ENCODE data around the gene EVC.
A peak's percentile ranks its signal among the peaks of the same experiment; 100 is the strongest.

The EVC gene

DNA sequence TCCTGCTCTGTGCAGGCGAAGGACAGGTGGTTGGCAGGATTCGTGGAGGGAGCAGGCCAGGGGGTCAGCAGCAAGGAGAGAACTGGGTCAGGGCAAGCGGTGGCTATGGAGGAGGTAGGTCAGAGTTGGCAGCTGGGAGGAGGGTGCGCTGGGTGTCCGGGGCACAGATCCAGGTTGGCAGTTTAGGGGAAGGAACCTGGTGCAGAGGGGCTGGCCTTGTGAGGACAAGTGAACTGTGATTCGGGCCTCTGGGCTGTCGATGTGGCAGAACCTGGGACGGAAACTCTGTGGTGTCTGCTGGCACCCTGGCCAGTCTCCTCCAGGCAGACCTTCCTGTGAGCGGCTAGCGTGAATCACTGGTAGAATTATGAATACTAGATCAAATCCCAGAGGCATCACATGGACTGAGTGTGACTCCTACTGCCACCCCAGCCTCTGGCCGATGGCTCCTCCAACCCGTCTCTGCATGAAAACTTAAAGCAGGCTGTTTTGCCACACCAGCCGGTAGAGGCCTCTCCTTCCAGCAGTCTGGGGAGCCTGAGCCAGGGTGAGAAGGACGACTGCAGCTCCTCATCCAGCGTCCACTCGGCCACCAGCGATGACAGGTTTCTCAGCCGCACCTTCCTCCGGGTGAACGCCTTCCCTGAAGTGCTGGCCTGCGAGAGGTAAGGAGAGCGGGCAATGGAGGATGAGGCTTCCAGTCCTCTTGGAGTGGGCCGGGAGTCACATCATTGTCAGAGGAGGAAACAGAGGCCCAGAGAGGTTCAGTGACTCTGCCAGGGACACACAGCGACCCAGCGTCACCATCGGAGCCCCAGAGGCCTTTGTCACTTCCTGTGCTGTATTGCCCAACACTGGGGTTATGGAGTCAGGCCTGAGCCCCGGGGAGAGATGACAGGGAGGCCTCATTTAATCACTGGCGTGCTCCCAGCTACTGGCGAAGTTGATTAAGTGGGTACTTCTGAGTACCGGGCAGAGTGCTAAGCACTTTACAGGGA lies 20.3 kb downstream of the EVC start:
- DNase-seq (ENCODE audit: low spot score): no peak

- no peak for DNase-seq (ENCODE audit: low spot score)
Observed at GRCh38 chr4:5732158-5732557, 21.2 kb downstream of the EVC start.

DNA sequence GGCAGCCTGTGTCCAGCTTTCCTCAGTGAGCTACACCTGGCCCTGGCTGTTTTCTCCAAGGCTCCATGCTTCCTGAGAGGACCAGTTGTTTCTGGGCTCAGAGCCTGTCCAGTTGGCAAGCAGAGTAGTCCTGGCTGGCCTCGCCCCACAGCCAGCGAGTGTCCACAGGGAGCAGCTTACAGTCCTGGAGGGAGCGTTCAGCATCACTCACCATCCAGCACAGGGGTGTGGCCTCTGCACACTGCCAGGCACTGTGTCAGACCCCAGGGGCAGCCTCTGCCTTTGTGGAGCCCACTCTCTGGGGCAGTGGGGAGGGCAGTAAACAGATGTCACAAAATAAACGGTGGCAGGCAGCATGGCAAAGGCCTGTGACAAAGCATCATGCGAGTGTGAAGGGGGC lies 23.9 kb downstream of the EVC start:
- no peak for DNase-seq (ENCODE audit: low spot score)

GRCh38 chr4:5735463-5735862 lies 24.5 kb downstream of the EVC start:
- DNase-seq (ENCODE audit: low spot score): no peak

DNA sequence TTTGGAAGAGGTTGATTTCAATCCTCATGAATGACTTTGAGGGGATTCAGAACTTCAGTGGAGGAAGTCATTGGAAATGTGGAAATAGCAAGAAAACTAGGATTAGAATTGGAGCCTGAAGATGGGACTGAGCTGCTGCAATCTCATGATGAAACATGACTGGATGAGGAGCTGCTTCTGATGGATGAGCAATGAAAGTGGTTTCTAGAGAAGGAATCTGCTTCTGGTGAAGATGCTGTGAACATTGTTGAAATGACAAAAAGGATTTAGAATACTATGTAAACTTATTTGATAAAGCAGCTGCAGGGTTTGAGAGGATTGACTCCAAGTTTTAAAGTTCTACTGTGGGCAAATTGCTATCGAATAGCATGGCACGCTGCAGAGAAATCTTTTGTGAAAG lies 27.1 kb downstream of the EVC start:
- DNase-seq (ENCODE audit: low spot score): no peak

- no peak for DNase-seq (ENCODE audit: low spot score)
Observed at GRCh38 chr4:5742388-5742787, 31.4 kb downstream of the EVC start.

DNA sequence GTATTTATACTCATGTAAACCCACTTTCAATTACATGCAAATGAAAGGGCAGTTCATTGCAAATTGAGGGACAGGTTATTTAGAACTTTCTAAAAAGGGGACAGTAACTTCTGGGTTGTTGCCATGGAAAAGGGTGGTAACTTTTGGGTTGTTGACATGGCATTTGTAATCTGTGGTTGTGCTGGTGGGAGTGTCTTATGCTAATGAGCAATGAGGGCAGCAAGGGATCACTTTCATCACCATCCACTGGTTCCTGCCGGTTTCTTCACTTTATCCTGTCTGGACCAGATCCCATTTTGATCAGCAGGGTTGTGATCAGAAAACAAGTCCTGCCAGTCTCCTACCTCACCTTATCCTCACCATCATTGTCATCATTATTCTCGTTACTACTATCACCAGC lies 32.0 kb downstream of the EVC start:
- DNase-seq (ENCODE audit: low spot score): no peak

- peak; percentile 0 for DNase-seq (ENCODE audit: low spot score)
Observed at GRCh38 chr4:5746250-5746649, 35.2 kb downstream of the EVC start.

GRCh38 chr4:5746829-5747737 lies 36.1 kb downstream of the EVC start:
- DNase-seq (ENCODE audit: low spot score): peak; percentile 28

DNA sequence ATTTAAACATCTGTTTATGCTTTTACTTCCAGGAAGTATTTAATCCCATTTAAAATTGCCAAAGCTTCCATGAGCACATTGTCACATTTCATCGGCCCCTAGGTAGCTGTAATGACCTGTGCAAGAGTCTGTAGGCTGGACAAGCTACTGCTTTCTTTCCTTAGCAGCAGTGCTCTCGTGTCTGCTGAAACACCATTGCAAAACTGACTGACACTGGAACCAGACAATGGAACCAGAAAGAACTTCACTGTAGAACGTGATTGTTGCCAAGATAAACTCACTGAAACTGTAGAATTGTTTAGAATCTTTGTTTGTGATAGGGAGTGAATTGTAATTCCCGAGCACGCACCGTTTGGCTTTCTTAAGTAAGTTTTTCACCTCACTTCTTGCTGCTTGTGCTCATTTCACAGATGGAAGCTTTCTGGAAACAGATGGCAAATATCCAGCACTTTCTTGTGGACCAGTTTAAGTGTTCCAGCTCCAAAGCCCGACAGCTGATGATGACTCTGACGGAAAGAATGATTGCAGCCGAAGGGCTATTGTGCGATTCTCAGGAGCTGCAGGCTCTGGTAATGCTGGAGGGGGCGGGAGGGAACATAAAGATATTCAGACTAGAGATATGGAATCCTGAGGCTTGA lies 36.9 kb downstream of the EVC start:
- DNase-seq (ENCODE audit: low spot score): peak; percentile 78

GRCh38 chr4:5749568-5749967 lies 38.6 kb downstream of the EVC start:
- peak; percentile 1 for DNase-seq (ENCODE audit: low spot score)

DNA sequence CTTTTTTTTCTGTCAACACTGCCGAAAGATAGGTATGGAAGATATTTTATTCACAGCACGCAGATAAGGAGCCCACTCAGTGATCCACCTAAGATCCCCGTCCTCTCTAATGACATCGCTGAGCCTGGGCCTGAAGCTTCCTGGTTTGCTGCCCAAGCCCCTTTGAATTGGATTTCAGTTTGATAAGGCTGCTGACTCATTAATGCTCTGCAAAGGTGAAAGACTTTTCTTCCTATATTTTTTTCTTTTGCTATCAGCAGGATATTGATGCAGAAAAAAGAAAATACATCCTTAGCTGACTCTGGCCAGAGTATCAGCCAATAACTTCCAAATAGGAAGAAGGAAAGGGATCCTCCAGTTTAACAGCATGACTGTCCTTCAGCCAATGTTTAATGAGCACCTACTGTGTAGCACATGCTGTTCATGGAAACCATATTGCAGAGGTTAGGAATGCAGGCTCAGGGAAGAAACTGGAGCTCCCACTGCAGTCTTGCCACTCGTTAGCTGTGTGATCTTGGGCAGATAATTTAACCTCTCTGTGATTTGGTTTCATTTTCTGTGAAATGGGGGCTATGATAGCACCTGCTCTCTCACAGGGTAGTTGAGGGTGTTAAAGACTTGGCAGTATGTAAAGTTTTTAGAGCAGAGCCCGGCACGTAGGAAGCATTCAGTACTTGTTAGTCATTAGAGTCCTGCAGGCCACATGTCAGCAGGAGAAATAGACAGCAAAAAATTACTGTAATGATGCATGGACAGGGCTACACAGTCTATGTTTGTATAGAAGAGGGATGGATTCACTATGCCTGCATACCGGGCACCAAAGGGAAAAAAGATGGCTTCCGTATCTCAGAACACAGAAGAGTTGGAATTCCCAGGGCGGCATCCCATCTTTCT lies 39.3 kb downstream of the EVC start:
- peak; percentile 38 for DNase-seq (ENCODE audit: low spot score)

DNA sequence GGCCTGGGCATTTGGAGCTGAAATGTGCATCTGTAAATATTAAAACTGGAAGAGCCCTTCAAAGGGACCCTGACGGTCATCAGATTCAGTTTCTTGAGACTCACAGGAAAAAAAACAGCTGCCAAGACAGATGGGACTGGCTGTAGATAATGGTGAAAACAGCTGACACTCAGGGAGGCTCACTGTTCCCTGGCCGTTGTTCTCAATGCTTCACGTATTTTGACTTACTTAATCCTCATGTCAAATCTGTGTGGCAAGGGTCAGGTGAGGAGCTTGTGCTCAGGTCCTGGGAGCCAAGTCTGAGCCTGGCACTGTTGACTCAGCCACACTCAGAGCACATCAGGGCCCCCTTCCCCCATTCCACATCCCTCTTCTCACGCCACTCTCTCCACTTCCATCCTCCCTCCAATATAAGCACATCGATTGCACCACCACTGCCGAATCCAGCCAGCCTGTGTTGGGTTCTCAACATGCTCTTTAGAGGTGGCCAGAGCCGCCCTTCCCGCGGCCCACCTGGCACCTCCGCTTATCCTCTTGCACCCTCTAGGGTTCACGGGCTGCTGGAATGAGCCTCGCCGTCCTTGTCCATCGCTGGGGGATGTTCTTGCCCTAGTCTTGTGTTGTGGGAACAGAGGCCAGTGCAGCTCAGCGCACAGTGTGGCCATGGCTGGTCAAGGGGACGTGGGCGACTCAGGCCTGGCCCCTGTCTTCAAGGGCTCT lies 40.1 kb downstream of the EVC start:
- DNase-seq (ENCODE audit: low spot score): peak; percentile 4

- peak; percentile 4 for DNase-seq (ENCODE audit: low spot score)
Observed at GRCh38 chr4:5751666-5752375, 40.8 kb downstream of the EVC start.

DNA sequence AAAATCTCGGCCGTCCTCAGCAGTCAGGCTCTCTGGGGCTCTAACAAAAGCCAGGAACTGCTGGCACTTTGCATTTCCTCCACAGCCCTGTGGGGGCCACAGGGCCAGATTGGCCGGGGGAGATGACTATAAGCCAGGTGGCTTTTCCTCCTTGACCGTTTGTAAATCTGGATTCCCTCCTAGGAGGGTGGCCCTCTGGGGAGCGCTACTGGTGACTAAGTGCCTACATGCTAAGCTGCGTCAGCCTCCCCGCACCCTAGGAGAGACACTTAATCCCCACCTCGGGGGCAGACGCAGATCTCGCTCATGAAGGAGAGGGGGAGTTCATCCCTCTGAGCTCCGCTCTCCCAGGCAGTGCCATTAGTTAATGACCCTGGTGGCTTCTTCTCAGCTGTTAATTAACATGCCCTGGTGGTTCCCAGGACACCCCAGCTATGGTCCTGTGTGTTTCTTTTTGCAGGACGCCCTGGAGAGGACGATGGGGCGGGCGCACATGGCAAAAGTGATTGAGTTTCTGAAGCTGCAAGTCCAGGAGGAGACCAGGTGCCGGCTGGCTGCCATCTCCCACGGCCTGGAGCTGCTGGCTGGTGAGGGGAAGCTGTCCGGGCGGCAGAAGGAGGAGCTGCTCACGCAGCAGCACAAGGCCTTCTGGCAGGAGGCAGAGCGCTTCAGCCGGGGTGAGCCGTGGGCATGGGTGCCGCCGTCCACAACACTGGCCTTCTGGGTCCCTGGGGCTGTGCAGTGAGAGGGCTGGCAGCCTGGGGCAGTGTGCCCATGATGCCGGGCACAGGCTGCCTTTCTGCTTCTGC lies 41.6 kb downstream of the EVC start:
- no peak for DNase-seq (ENCODE audit: low spot score)

GRCh38 chr4:5753366-5753765 lies 42.4 kb downstream of the EVC start:
- DNase-seq (ENCODE audit: low spot score): no peak

DNA sequence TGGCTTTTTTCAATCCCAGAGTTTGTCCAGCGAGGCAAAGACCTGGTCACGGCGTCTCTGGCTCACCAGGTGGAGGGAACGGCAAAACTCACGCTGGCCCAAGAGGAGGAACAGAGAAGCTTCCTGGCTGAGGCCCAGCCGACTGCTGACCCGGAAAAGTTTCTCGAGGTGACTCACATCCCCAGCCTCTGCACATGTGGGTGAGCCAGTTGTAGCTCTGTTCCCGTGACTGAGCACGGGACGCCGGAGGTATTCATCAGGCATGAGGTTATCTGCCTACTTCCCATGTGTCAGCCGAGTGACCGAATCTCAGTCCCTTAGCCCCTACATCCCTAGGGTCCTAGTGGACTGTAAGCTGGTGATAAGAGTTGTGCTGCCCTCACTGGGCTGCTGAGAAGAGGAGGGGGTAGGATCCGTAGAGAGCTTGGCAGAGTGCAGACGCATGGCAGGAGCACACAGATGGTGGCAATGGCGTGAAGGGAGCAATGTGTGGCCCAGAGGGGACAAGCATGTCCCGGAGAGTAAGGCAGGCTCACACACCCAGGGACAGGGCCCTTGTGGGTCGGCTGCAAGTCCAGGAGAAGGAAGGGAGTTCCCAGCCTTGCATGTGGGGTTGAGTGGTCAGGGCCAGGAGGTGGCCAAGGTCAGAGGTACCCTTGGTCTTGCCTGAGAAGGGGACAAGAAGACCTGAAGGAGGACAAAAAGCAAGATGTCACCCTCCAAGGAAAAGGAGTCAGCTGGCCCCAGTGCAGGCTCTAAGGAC lies 42.9 kb downstream of the EVC start:
- DNase-seq (ENCODE audit: low spot score): peak; percentile 65

DNA sequence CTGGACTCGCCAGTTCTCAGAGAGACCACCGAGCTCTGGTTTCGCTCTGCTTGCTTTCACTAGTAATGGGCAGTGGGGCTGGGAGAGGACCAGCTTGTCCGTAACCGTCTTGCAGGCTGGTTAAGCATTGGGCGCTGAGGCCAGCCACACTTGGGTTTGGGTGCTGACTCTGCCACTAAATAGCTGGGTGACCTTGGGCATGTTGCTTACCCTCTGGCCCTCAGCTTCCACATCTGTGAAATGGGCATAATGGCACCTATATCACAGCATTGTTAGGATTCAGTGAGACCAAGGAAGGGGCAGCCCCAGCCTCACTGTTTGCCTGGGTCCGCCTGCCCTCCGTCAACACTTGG lies 43.5 kb downstream of the EVC start:
- DNase-seq (ENCODE audit: low spot score): no peak

Data from AG08396 (cell line).